Renal cortical epithelial cell (primary cell): Measurements from ENCODE around the gene HAND2. TPM values are rescaled to one million over a fixed set of nuclear protein-coding genes. Genes with fewer than 3 reads are reported as not detected.

ENCODE experiments used
- DNase-seq: peaks from one replicate; pipeline ENCODE4 v3.0.0-alpha.2; 2011; ENCODE audit warnings: low read depth
- total RNA-seq: library from RNA; depleted of rRNA; stranded (reverse); fragments of >200 nt; gene quantifications from 2 replicates; pipeline ENCODE4 v1.2.3, GENCODE V29; 2014

HAND2 gene
- total RNA-seq, 1 donor from 2014 or later: not detected

DNA sequence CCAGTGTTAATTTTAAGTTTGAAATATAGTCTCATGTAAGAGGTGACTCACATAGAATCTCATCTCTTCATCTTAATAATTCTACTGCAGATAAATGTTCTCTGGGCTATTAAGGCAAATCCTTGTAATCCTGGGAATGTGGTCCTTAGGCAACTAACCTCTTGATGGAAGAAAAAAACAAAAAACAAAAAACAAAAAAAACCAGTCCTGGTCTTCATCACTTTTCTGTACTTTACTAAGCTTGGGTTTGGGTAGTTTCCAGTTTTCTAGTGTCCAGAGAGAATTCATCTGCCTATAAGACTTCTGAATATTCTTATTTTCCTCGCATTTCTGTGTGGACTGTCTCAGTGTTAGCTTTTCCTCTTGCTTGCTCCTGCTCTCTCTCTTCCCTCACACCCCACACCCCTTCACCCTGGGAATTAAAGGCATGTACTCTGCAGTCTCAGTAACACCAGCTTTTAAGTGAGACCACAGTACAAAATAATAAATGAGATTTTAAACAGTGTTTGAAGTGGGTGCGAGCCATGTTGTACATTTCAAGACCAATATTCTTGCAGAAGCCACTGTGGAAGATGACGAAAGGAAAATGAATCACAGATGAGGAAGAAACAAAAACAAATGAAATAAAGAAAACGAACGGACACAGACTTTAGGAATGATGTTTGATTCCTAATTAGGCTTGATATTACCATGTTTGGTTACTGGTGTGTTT, 51.7 kb downstream of the HAND2 start:
- DNase-seq: no peak

DNA sequence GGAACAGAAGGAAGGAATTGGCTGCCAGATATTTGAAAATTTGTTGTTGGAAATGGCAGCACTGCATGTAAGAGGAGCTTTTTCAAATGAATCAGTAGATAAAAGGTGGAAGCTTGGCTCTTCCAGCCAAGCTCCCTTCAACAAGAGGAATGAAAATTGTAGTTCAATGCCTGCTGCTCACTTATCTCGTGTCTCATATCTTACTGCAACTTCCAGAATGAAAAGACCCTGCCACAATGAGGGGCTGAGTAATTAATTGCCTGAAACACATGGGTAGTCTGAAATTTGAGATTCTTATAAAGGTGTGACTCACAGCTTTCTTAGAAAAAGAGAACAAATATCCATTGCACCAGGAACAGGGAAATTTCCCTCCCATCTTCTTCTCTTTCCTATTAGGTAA, 53.0 kb downstream of the HAND2 start:
- DNase-seq: no peak

Other genes with a start within 250 kb of the HAND2 start
- gene HMGB2, start 195.9 kb downstream of the HAND2 start, total RNA-seq: 22.2 and 51.9 TPM in 2 replicates
- gene SAP30, start 159.3 kb downstream of the HAND2 start, total RNA-seq: 9.0 and 22.4 TPM in 2 replicates
- gene SCRG1, start 131.1 kb downstream of the HAND2 start, total RNA-seq: not detected in 2 replicates